PC-3 (cell line): ENCODE results near the gene SCLY. TPM values are rescaled to one million over a fixed set of nuclear protein-coding genes. Genes with fewer than 3 reads are reported as not detected.

Experiments
- ATAC-seq: fragments of 200-7000 bp; cut with Tn5 transposase; 2 replicates; pipeline ENCODE4 v1.9.1; 2020; ENCODE audit warnings: mild to moderate bottlenecking, moderate library complexity
- BruUV-seq: library from RNA; stranded (reverse); fragments of 400-500 nt; replicated peaks from 2 replicates; lab custom pipeline; 2021; lab: Mats Ljungman, UMichigan
- CTCF ChIA-PET: fragments of 300-600 bp; sonication (Branson Sonifier 250); formaldehyde crosslinking; loops from one replicate; lab custom pipeline; 2022; ENCODE audit warnings: antibody characterized with exemption; lab: Charles Lee
- POLR2A ChIA-PET: fragments of 300-600 bp; sonication (Branson Sonifier 250); formaldehyde crosslinking; loops from one replicate; lab custom pipeline; 2022; ENCODE audit warnings: antibody characterized with exemption; ENCODE audit not compliant: unreplicated experiment; lab: Charles Lee
- DNase-seq: peaks from one replicate; pipeline ENCODE4 v3.0.0-alpha.2; 2015
- H2AFZ ChIP-seq: fragments of 300-600 bp; sonication (generic); 2 replicates; pipeline ENCODE4 v1.6.0; 2016; ENCODE audit warnings: antibody characterized with exemption, low read length
- H3F3A ChIP-seq: fragments of 300-600 bp; sonication (generic); one replicate; pipeline ENCODE4 v1.6.0; 2017; ENCODE audit warnings: antibody characterized with exemption, low read length, control low read depth, mild to moderate bottlenecking; ENCODE audit not compliant: unreplicated experiment
- H3K27ac ChIP-seq: fragments of 300-600 bp; sonication (generic); 2 replicates; pipeline ENCODE4 v1.5.1; 2016; ENCODE audit warnings: mild to moderate bottlenecking, low read length
- H3K27me3 ChIP-seq: fragments of 300-600 bp; sonication (generic); 2 replicates; pipeline ENCODE4 v1.6.1; 2016; ENCODE audit warnings: low read length, mixed read lengths
- H3K36me3 ChIP-seq: fragments of 300-600 bp; sonication (generic); 2 replicates; pipeline ENCODE4 v1.6.1; 2016; ENCODE audit warnings: low read depth, mixed run types, low read length, mixed read lengths
- H3K4me1 ChIP-seq: fragments of 300-600 bp; sonication (generic); 2 replicates; pipeline ENCODE4 v1.5.1; 2016; ENCODE audit warnings: low read length; ENCODE audit not compliant: insufficient read depth
- H3K4me2 ChIP-seq: fragments of 300-600 bp; sonication (generic); 2 replicates; pipeline ENCODE4 v1.6.0; 2016; ENCODE audit warnings: low read length
- H3K4me3 ChIP-seq: fragments of 300-600 bp; sonication (generic); 2 replicates; pipeline ENCODE4 v1.5.1; 2016; ENCODE audit warnings: mild to moderate bottlenecking, low read length, mixed read lengths
- H3K79me2 ChIP-seq: fragments of 300-600 bp; sonication (generic); 2 replicates; pipeline ENCODE4 v1.6.1; 2017; ENCODE audit warnings: low read length, mixed read lengths
- H3K9ac ChIP-seq: fragments of 300-600 bp; sonication (generic); 2 replicates; pipeline ENCODE4 v1.6.0; 2016; ENCODE audit warnings: mild to moderate bottlenecking, low read length
- H3K9me2 ChIP-seq: fragments of 300-600 bp; sonication (generic); replicated peaks from 2 replicates; pipeline ENCODE4 v1.6.1; 2016; ENCODE audit warnings: mixed run types, low read length, mixed read lengths
- H3K9me3 ChIP-seq: fragments of 300-600 bp; sonication (generic); 2 replicates; pipeline ENCODE4 v1.6.1; 2016; ENCODE audit warnings: low read length, mixed read lengths
- H4K20me1 ChIP-seq: fragments of 300-600 bp; sonication (generic); 2 replicates; pipeline ENCODE4 v1.6.1; 2016; ENCODE audit warnings: low read length, mixed read lengths
- EZH2 ChIP-seq: fragments of 300-600 bp; sonication (generic); IDR thresholded peaks from one replicate; pipeline ENCODE4 v1.6.1; 2017; ENCODE audit warnings: antibody characterized with exemption, mild to moderate bottlenecking, low read length; ENCODE audit not compliant: unreplicated experiment
- EZH2phosphoT487 ChIP-seq: fragments of 300-600 bp; sonication (generic); IDR thresholded peaks from 2 replicates; pipeline ENCODE4 v1.6.1; 2018; ENCODE audit warnings: mild to moderate bottlenecking, antibody characterized with exemption, low read length, borderline replicate concordance
- intact Hi-C: fragments of 100-400 bp; cut with micrococcal nuclease; formaldehyde crosslinking; loops from 2 replicates; pipeline ENCODE4 v1.9.0; 2023
- total RNA-seq: library from RNA; depleted of rRNA; stranded (reverse); fragments of >200 nt; gene quantifications from 2 replicates; pipeline ENCODE4 v1.2.3, GENCODE V29; 2014
- TF ChIP-seq, protein P1 (sequence below): fragments of 300-600 bp; sonication (generic); conservative IDR thresholded peaks from 2 replicates; pipeline ENCODE4 v1.5.1; 2017; ENCODE audit warnings: antibody characterized with exemption, low read depth, mild to moderate bottlenecking, low read length

The SCLY gene
- total RNA-seq, 1 experiment from 2014 or later, result 23.1 TPM

- intact Hi-C loops, result no loop called here
- H3K4me1 ChIP-seq, result peaks cover 30% of the 10 kb centered on the region
- CTCF ChIA-PET, result no interaction called here
These were observed 81.8 kb downstream of the SCLY start for GRCh38 chr2:238142382-238143205.

GRCh38 chr2:238143239-238143951, 82.6 kb downstream of the SCLY start:
- Histone ChIP-seq H3K27me3 (no peaks in the 10 kb centered on the region), H3K9me2 (no peaks in the 10 kb centered on the region), H3K27ac (no peak overlapping the region), H3F3A (no peaks in the 10 kb centered on the region), H3K4me3 (no peak overlapping the region; the same call in 1 of the 2 replicates), H3K9me3 (no peaks in the 10 kb centered on the region), H2AFZ (no peak overlapping the region), H4K20me1 (no peaks in the 10 kb centered on the region), H3K36me3 (no peaks in the 10 kb centered on the region), H3K4me2 (peak overlapping the region; percentile 72), H3K79me2 (no peaks in the 10 kb centered on the region), H3K9ac (no peak overlapping the region), H3K4me1 (peaks cover 30% of the 10 kb centered on the region)
- peak; percentile 92 for DNase-seq
- ChIA-PET POLR2A (no interaction called here), CTCF (no interaction called here)
- intact Hi-C loops, result no loop called here
- peak; percentile 74 for ATAC-seq
- BruUV-seq, result no TSS peak
- TF ChIP-seq, protein P1, sequence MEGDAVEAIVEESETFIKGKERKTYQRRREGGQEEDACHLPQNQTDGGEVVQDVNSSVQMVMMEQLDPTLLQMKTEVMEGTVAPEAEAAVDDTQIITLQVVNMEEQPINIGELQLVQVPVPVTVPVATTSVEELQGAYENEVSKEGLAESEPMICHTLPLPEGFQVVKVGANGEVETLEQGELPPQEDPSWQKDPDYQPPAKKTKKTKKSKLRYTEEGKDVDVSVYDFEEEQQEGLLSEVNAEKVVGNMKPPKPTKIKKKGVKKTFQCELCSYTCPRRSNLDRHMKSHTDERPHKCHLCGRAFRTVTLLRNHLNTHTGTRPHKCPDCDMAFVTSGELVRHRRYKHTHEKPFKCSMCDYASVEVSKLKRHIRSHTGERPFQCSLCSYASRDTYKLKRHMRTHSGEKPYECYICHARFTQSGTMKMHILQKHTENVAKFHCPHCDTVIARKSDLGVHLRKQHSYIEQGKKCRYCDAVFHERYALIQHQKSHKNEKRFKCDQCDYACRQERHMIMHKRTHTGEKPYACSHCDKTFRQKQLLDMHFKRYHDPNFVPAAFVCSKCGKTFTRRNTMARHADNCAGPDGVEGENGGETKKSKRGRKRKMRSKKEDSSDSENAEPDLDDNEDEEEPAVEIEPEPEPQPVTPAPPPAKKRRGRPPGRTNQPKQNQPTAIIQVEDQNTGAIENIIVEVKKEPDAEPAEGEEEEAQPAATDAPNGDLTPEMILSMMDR, result no peak
- TF ChIP-seq EZH2phosphoT487, result no peak
- TF ChIP-seq EZH2, result no peak

More at GRCh38 chr2:238142382-238143205, 81.8 kb downstream of the SCLY start:
- POLR2A ChIA-PET, result no interaction called here
- TF ChIP-seq EZH2phosphoT487 (no peak), EZH2 (no peak)
- TF ChIP-seq, protein P1, result no peak
- H3K4me2 ChIP-seq, result peak overlapping the region; percentile 68
- no peaks in the 10 kb centered on the region for H3K79me2 ChIP-seq
- no peak overlapping the region for H3K9ac ChIP-seq
- BruUV-seq, result no TSS peak
- H3K27me3 ChIP-seq, result no peaks in the 10 kb centered on the region
- H3K9me2 ChIP-seq, result no peaks in the 10 kb centered on the region
- no peak overlapping the region for H3K27ac ChIP-seq
- no peaks in the 10 kb centered on the region for H3K9me3 ChIP-seq
- peak; percentile 8; the same call in 1 of the 2 replicates for ATAC-seq
- H3F3A ChIP-seq, result no peaks in the 10 kb centered on the region
- H4K20me1 ChIP-seq, result no peaks in the 10 kb centered on the region
- no peak overlapping the region for H3K4me3 ChIP-seq
- H2AFZ ChIP-seq, result 0 out of 2 replicates have a peak overlapping the region, but pooled peaks have one; percentile 39
- no peaks in the 10 kb centered on the region for H3K36me3 ChIP-seq
- DNase-seq, result no peak
